Type B pancreatic cell (in vitro differentiated cells): ENCODE measurements around the gene CYB561D2. TPM values are rescaled to one million over a fixed set of nuclear protein-coding genes. Genes with fewer than 3 reads are reported as not detected.

Source experiments
- DNase-seq: peaks from one replicate; pipeline ENCODE4 v3.0.0; 2021; ENCODE audit warnings: mixed read lengths; ENCODE audit not compliant: unreplicated experiment; ENCODE audit errors: extremely low spot score
- H3K27ac Mint-ChIP-seq: 2 replicates; pipeline ENCODE4 v1.8.0; 2021; ENCODE audit warnings: mild to moderate bottlenecking, mixed read lengths
- H3K27me3 Mint-ChIP-seq: 2 replicates; pipeline ENCODE4 v1.8.0; 2021; ENCODE audit warnings: mixed read lengths
- H3K36me3 Mint-ChIP-seq: 2 replicates; pipeline ENCODE4 v1.8.0; 2021; ENCODE audit warnings: mixed read lengths
- H3K4me1 Mint-ChIP-seq: one replicate; pipeline ENCODE4 v1.8.0; 2021; ENCODE audit warnings: mixed read lengths; ENCODE audit not compliant: unreplicated experiment
- H3K4me3 Mint-ChIP-seq: 2 replicates; pipeline ENCODE4 v1.8.0; 2021; ENCODE audit warnings: mild to moderate bottlenecking, mixed read lengths
- H3K9me3 Mint-ChIP-seq: 2 replicates; pipeline ENCODE4 v1.8.0; 2021; ENCODE audit warnings: mixed read lengths
- total RNA-seq: library from RNA; stranded (reverse); gene quantifications from 2 replicates; pipeline ENCODE4 v1.2.1, GENCODE V29; 2021; ENCODE audit warnings: low replicate concordance
- TF ChIP-seq, protein P1 (sequence below): fragments of 200-600 bp; sonication (generic); conservative IDR thresholded peaks from 2 replicates; pipeline ENCODE4 v1.5.0; 2021; ENCODE audit warnings: antibody characterized with exemption, mild to moderate bottlenecking

The CYB561D2 gene
- total RNA-seq, 1 donor from 2014 or later, result 10.1 TPM

DNA sequence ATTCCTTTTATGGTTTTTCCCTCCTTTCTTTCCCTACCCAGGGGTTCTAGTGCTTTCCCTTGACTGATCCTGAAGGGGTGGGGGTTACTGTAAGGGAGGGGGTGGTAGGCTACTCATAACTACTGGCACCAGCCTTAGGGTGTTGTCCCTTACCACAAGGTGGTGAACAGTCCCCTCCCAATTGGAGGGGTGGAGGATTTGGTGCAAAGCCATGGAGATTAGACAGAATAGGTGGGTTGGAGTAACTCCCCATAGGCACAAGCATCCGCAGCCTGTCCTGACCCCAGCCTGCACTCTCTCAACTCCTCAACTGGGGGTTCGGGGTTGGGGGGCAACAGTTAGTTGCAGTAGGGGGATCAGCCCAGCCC is 25.6 kb upstream of the CYB561D2 start:
- Mint-ChIP-seq H3K4me3 (peak overlapping the region; percentile 75), H3K4me1 (peaks cover 19% of the 10 kb centered on the region), H3K36me3 (peaks cover 4% of the 10 kb centered on the region), H3K9me3 (no peaks in the 10 kb centered on the region), H3K27me3 (no peaks in the 10 kb centered on the region), H3K27ac (peak overlapping the region; percentile 86)
- TF ChIP-seq, protein P1, sequence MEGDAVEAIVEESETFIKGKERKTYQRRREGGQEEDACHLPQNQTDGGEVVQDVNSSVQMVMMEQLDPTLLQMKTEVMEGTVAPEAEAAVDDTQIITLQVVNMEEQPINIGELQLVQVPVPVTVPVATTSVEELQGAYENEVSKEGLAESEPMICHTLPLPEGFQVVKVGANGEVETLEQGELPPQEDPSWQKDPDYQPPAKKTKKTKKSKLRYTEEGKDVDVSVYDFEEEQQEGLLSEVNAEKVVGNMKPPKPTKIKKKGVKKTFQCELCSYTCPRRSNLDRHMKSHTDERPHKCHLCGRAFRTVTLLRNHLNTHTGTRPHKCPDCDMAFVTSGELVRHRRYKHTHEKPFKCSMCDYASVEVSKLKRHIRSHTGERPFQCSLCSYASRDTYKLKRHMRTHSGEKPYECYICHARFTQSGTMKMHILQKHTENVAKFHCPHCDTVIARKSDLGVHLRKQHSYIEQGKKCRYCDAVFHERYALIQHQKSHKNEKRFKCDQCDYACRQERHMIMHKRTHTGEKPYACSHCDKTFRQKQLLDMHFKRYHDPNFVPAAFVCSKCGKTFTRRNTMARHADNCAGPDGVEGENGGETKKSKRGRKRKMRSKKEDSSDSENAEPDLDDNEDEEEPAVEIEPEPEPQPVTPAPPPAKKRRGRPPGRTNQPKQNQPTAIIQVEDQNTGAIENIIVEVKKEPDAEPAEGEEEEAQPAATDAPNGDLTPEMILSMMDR, result no peak
- DNase-seq, result no peak

DNA sequence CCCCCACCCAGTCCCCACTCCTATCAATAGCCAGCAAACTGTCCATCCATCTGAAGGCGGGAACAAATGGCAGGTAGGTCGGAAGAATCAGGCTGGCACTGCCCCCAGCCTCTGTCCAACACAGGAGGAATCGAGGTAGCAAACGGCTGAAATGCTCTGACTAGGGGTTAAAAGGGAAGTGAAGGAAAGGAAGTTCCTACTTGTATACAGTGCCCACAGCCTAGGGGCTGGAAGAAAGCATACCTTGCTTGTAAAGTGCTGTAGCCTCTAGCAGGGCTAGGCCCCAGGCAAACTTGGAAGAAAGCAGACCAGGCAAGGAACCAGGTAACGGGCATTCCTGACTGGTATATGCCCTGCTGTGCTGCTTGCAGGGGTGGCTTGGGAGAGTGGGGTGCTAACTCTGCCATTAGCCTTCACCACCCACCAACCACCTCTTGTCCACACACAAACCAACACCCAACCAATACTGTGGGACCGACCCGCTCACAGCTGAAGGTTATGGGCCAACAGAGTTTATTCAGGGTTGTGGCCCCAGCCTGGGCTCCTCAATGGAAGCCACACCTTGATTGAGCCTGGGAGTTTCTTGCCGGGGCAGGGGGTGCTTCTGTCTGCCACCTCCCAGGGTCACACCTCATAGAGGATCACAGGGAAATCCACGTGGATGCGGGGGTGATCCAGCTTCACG is 25.0 kb upstream of the CYB561D2 start:
- no peak overlapping the region for H3K27ac Mint-ChIP-seq
- peak overlapping the region; percentile 75 for H3K4me3 Mint-ChIP-seq
- H3K9me3 Mint-ChIP-seq, result no peaks in the 10 kb centered on the region
- no peaks in the 10 kb centered on the region for H3K27me3 Mint-ChIP-seq
- peaks cover 16% of the 10 kb centered on the region for H3K4me1 Mint-ChIP-seq
- DNase-seq, result no peak
- peaks cover 4% of the 10 kb centered on the region for H3K36me3 Mint-ChIP-seq
- TF ChIP-seq, protein P1, result no peak

DNA sequence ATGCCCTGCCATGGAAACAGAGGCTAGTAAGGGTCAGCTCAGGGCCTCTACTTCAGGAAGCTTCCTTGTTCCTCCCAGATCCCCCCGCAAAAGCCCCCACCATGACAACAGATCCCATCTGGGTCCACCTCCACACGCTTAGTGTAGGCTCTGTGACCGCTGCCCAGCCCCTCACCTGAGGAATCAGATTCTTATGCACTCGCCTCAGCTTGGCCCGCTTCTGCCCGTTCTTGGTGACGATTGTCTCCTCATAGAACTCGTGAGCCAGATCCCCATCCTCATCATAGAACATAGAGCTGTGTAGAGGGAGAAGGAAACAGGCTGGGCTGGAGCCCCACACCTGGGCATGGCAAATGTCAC is 24.5 kb upstream of the CYB561D2 start:
- no peak for DNase-seq
- TF ChIP-seq, protein P1, result no peak
- no peaks in the 10 kb centered on the region for H3K27me3 Mint-ChIP-seq
- H3K9me3 Mint-ChIP-seq, result no peaks in the 10 kb centered on the region
- no peak overlapping the region for H3K27ac Mint-ChIP-seq
- peak overlapping the region; percentile 60 for H3K4me3 Mint-ChIP-seq
- peaks cover 4% of the 10 kb centered on the region for H3K36me3 Mint-ChIP-seq
- peaks cover 16% of the 10 kb centered on the region for H3K4me1 Mint-ChIP-seq

DNA sequence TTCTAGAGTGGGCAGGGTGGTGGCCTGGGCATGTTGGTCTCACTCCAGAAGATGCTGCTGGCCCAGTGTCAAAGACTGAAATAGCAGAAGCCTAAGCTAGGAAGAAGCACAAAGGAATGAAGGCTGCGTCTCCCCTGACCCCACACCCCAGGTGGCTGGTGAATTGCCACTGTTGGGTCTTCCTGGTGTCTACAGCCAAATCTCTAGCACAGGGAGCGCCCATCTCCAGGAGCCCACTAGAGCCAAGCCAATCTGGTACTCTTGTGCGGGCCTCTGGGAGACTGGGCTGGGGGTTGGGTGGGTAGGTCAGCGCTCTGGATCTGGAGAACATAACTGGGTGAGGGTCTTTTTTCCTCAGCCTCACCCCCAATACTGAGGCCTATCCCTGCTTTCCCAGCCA is 23.5 kb upstream of the CYB561D2 start:
- Mint-ChIP-seq H3K4me1 (peaks cover 16% of the 10 kb centered on the region), H3K4me3 (peak overlapping the region; percentile 95), H3K9me3 (no peaks in the 10 kb centered on the region), H3K27ac (peak overlapping the region; percentile 21), H3K36me3 (peaks cover 4% of the 10 kb centered on the region), H3K27me3 (no peaks in the 10 kb centered on the region)
- no peak for DNase-seq
- TF ChIP-seq, protein P1, result no peak

DNA sequence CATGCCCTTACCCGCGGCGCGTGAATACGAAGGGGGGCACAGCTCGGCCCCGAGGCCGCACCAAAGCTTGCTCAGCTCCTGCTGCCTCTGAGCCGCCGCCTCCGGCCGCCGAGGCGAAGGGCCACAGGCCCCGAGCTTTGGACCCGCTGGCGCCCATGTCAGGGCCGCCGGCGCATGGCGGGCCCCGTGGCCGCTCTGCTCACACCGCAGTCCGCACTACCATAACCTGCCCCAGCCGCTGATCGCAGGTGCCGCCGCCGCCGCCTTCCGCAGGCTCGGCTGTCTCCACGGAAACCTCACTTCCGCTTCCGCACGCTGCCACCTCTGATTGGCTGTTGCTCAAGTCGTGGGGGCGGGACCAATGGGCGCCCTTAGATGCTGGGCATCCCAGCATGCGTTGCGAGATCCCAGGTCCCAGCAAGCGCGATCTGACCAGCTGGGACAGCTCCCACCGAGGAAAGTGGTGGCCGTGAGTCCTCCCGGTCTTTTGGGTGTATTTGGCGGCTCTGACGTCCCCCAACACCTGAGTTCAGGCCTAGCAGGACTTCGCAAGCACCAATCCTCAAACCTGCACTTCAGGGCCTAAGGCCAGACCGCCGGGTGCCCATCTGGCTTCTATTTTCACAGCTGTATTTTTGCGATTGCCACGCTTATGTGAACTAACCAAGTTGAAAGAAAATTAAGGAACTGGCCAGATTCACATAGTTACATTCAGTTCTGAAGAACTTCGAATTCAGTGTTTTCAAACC is 22.5 kb upstream of the CYB561D2 start, which contains the start of gene TUSC2:
Gene TUSC2, minus strand, starts transcription at position 281 of the 749 bp plus-strand sequence. Its CDS starts 124 bp downstream, at position 157.
- Mint-ChIP-seq H3K36me3 (peaks cover 4% of the 10 kb centered on the region), H3K27me3 (no peaks in the 10 kb centered on the region), H3K4me3 (peak within 1 kb of the TSS; percentile 95), H3K9me3 (no peaks in the 10 kb centered on the region), H3K4me1 (peaks cover 16% of the 10 kb centered on the region), H3K27ac (peak within 1 kb of the TSS; percentile 86)
- TF ChIP-seq, protein P1, result no peak
- peak; percentile 95 for DNase-seq
